PFSK-1 (cell line): ENCODE results near the gene MGLL.

Experiments used
- FOXP2 ChIP-seq: optimal IDR thresholded peaks from 2 replicates; pipeline ENCODE3; 2011; ENCODE audit warnings: borderline replicate concordance, control low read depth, inconsistent platforms; ENCODE audit not compliant: insufficient read depth; ENCODE audit errors: extremely low read length, extremely low read depth
- POLR2AphosphoS5 ChIP-seq: IDR thresholded peaks from 2 replicates; pipeline ENCODE4 v1.6.1; 2012; ENCODE audit warnings: low read depth, mild to moderate bottlenecking, control low read depth, low read length, moderate library complexity
- SIN3A ChIP-seq: IDR thresholded peaks from 2 replicates; pipeline ENCODE4 v1.6.1; 2012; ENCODE audit warnings: mild to moderate bottlenecking, low read length, moderate library complexity, borderline replicate concordance; ENCODE audit not compliant: insufficient read depth
- TAF1 ChIP-seq: IDR thresholded peaks from 2 replicates; pipeline ENCODE4 v1.6.1; 2012; ENCODE audit warnings: low read length, control low read depth, borderline replicate concordance; ENCODE audit not compliant: insufficient read depth
- TF ChIP-seq, protein P1 (sequence below), 2 experiments: IDR thresholded peaks; 2 replicates each; pipeline versions ENCODE4 v1.6.1 to v1.8.0; 2011 to 2012; ENCODE audit warnings: low read depth in 2 of 2, low read length in 2 of 2, control low read depth in 1 of 2, inconsistent platforms in 1 of 2, mild to moderate bottlenecking in 1 of 2, moderate library complexity in 1 of 2; ENCODE audit not compliant: insufficient read depth in 1 of 2

DNA sequence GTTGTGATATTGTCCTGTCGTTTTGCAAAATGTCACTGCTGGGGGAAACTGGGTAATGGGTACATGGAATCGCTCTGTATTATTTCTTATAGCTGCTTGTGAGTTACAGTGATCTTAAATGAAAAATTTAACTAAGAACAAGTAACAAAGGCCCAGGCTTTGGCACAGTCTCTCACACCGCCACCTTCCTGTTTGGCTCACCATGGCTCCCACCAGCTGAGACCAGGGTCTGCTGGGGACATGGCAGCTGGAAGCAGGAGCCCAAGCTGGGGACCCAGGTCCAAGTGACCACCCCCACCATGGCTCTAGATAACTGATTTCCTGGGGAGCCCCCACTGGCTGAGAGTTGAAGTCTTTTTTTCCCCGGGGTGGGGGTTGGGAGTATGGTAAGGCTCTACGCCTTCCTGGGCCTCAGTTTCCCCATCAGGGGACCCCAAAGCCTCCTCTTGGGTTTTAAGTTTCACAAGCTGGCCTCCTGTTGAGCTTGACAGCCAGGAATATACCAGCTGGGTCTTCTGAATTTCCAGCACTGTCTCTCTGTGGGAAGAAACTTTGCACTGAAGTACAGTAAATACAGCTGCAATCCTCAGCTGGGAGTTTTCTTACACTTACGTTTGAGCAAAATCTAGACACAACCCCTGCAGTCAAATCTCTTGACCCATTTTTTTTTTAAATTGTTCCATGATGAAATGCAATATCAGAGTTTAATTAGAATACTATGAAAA is 123.5 kb downstream of the MGLL start:
- TF ChIP-seq TAF1 (no peak), POLR2AphosphoS5 (no peak), SIN3A (no peak), FOXP2 (no peak)
- TF ChIP-seq, protein P1, sequence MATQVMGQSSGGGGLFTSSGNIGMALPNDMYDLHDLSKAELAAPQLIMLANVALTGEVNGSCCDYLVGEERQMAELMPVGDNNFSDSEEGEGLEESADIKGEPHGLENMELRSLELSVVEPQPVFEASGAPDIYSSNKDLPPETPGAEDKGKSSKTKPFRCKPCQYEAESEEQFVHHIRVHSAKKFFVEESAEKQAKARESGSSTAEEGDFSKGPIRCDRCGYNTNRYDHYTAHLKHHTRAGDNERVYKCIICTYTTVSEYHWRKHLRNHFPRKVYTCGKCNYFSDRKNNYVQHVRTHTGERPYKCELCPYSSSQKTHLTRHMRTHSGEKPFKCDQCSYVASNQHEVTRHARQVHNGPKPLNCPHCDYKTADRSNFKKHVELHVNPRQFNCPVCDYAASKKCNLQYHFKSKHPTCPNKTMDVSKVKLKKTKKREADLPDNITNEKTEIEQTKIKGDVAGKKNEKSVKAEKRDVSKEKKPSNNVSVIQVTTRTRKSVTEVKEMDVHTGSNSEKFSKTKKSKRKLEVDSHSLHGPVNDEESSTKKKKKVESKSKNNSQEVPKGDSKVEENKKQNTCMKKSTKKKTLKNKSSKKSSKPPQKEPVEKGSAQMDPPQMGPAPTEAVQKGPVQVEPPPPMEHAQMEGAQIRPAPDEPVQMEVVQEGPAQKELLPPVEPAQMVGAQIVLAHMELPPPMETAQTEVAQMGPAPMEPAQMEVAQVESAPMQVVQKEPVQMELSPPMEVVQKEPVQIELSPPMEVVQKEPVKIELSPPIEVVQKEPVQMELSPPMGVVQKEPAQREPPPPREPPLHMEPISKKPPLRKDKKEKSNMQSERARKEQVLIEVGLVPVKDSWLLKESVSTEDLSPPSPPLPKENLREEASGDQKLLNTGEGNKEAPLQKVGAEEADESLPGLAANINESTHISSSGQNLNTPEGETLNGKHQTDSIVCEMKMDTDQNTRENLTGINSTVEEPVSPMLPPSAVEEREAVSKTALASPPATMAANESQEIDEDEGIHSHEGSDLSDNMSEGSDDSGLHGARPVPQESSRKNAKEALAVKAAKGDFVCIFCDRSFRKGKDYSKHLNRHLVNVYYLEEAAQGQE (IDR thresholded peaks at IDR 0.05; ENCODE audit: insufficient read depth in 1 of 2, low read depth in 2 of 2, low read length in 2 of 2), result no peak
